ENCODE measurements around the gene ASPN.

The ASPN gene

DNA sequence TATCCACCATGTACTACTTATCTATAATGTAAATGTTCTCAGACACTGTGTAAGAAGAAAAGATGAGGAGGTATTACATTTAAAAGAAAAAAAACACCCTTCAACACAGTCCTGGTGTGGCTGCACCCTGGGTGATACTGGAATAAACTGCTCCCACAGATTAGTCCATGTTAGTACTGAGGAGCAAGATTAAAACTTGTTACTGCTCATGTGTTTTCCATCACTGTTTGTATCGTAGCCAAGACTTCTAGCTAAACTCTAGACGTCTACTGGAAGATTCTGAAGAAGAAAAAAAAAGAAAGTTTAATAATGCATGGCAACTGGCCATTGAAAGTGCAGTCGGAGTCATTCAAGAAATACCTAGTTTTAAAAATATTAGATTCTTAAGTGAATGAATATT lies at the start of gene ASPN:
Gene ASPN (minus strand): TSS at position 178 of the 400 bp plus-strand sequence.
- no peak for DNase-seq (ENCODE audit: low read depth)

DNA sequence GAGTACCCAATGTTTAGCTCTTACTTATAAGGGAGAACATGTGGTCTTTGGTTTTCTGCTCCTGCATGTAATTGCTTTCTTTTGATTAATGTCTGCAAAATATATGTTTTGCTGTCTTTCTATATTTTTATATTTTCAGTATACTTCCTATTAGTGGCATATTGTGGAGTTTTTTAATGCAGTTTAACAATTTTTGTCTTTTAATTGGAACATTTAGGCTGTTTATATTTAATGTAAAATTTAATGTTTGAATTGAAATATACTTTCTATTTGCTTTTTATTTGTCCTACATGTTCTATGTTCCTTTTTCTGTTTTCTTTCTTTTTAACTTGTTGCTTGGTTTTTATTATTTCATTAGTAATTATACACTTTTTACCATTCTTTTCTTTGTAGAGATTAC lies 48.6 kb upstream of the ASPN start:
- no peak for DNase-seq (ENCODE audit: low read depth)

DNA sequence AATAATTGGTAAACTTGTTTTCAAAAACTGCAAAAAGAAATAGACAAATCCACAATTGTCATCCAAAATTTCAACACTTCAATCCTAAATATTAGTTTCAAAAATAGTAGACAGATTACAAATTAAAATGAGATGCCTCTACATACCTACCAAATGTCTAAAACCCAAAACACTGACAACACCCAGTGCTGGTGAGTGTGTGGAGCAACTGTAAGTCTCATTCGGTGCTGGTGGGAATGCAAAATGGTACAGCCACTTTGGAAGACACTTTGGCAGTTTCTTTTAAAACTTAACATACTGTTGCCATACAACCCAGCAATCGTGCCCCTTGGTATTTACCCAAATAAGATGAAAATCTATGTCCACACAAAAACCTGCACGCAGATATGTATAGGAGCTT lies 46.8 kb upstream of the ASPN start:
- DNase-seq (ENCODE audit: low read depth) = no peak

DNA sequence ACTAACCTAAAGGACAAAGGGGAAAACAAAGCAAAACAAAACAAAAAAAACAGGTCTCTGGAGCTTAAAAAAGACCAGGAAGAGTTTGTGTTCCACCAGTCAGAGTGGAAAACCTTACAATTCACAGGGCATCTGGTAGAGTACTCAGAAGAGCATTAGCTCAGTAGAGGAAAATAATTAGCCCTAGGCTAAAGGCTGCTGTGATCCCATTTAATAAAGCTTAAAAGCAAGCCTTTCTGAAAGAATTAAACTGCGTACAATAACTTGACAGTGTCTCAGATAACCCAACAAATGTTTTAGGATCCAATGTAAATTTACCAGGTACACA lies 46.2 kb upstream of the ASPN start:
- no peak for DNase-seq (ENCODE audit: low read depth)

DNA sequence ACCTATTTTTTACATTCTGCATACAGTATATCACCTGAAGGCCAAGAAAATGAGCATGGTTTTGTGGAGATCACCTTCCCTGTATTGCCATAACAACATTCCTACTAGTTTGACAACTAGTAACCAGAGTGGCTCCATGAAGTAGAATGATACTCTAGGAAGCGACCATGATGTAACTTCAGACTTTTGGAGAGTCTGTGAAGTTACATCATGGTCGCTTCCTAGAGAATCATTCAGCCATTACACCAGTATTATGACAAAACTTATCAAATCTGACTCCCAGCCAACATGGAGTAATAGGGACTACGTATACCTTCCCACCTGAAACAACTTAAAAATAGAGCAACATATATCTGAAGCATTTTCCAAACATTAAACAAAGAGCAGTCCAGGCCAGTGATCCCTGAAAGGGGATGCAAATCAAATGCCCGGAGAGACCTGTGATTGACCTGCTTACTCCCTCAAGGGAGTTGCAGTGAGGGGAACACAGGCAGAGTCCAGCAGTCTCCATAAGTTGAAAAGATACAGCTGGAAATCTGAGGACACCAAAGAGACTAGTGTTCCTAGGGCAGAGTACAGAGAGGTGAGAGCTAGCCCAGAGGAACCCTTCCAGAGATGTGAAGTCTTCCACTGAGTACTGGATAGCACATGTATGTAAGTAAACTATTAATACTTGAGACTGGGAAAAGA lies 45.7 kb upstream of the ASPN start:
- no peak for DNase-seq (ENCODE audit: low read depth)

DNA sequence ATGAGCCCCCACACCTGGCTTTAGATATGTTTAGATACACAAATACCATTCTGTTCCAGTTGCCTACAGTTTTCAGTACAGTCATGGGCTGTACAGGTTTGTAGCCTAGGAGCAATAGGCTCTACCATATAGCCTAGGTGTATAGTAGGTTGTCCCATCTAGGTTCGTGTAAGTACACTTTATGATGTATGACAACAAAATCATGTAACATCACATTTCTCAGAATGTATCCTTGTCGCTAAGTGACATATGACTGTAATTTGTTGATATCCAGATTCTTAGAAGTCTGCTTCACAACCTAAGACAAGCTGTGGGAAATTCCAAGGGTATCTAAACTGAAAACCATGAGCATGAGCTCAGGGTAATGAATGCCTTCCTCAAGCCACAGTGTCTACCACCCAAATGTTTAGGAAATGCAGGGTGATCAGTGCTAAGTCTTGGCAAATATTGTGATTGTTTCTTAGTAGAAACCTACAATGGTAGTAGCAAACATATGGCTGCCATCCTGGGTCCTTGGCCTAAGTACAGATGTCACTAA lies 45.1 kb upstream of the ASPN start:
- no peak for DNase-seq (ENCODE audit: low read depth)

DNA sequence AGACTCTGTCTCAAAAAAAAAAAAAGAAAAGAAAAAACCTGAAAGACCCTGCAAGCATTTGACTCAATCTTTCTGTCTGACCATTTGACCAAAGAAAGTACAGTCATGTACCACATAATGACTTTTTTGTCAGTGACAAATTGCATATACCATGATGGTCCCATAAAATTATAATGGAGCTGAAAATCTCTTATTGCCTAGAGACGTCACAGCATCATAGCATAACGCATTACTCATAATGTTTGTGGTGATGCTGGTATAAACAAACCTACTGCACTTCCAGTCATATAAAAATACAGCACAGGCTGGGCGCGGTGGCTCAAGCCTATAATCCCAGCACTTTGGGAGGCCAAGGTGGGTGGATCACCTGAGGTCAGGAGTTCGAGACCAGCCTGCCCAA lies 43.0 kb upstream of the ASPN start:
- DNase-seq (ENCODE audit: low read depth) = no peak

DNA sequence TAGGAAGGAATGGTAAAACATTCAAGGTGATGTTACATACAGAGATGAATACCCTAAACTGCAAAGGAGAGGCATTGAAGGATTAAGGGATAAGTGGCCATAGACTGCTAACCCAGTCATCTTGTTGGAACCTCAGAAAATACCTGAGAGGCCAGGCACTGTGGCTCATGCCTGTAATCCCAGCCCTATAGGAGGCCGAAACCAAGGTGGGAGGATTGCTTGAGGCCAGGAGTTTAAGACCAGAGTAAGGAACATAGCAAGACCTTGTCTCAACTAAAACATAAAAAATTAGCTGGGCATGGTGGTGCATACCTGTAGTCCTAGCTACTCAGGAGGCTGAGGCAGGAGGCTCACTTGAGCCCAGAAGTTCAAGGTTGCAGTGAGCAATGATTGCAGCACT lies 42.6 kb upstream of the ASPN start:
- no peak for DNase-seq (ENCODE audit: low read depth)

DNA sequence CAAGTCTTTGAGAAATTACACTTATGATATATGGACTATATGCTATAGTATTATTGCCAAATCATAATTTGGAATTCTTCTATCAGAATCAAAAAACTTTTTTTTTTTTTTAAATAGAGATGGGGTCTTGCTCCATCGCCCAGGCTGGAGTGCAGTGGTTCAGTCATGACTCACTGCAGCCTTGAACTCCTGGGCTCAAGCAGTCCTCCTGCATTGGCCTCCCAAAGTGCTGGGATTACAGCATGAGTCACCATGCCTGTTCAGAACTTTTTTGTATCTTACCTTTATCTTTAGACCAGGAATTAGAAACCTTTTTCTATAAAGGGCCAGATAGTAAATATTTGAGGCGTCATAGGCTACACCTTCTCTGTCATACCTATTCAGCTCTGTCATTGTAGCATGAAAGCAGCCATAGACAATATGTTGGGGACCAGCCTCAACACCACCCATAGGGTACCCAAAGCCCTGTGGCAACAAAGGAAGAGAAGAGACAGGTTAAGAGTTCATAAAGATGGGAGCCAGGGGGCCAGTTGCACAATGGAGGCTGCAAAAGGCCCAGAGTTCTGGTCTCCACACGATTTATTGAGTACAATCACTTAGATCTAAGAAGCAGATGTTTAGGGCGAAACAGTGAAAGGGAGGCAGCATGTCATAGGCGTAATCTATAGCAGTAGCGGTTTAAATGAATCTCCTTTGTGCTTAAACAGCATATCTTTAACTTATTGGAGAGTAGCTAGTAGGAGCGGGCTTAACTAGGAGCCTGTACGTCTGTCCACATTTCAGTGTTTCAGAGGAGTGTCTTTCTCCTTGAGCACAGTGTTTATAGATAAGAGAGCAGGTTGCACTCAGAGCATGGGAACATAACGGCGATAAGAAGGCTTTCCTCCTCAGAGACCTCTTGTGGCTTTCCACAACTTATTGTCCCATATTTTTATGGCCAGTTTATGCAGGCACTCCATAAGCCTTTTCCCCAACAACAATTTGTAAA lies 41.0 kb upstream of the ASPN start:
- DNase-seq (ENCODE audit: low read depth) = no peak

DNA sequence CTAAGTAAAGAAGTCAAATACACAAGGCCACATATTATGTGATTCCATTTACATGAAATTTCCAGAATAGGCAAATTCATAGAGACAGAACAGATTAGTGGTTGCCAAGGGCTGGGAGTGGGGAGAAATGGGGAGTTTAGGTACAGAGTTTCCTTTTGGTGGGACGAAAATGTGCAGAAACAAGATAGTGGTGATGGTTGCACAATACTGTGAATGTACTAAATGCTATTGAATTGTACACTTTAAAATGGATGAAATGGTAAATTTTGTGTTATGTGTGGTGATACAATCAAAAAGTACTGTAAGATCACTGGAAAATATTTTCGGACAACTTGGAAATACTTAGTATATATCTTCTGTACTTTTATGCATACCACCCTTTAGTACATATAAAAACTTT lies 38.5 kb upstream of the ASPN start:
- no peak for DNase-seq (ENCODE audit: low read depth)

DNA sequence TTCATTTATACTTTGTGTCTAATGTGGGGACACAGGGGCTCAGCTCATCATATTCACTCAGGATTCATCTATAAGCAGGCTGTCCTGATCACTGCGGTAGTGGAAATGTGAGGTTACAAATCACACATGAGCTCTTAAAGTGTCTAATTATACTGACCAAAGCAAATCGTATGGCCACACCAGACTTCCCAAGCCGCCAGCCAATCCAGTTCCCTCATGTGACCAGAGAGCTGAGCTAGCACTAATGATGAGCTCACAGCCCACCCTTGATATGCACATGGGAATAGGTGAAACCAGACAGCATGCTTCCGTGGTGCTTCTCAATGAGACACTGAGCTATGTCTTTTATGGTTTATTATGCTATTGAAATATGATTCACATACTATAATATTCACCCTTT lies 35.9 kb upstream of the ASPN start:
- DNase-seq (ENCODE audit: low read depth) = no peak

DNA sequence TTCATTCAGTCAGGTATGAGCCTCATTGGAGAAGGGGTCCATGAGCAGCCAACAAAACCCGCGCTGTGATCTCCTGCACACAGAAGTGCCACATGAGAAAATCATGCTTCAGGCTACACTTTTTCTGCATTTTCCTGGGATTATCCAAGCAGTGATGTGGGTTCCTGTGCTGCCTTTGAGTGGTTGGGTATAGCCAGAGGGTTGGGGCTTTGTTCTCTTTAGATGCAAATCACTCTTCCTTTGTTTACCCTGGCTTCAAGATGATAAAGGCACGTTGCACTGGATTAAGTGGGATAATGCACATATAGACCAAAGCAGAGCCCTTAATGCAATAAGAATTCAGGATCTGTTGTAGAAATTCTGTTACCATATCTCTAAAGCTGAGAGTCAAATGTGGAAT lies 34.7 kb upstream of the ASPN start:
- no peak for DNase-seq (ENCODE audit: low read depth)

DNA sequence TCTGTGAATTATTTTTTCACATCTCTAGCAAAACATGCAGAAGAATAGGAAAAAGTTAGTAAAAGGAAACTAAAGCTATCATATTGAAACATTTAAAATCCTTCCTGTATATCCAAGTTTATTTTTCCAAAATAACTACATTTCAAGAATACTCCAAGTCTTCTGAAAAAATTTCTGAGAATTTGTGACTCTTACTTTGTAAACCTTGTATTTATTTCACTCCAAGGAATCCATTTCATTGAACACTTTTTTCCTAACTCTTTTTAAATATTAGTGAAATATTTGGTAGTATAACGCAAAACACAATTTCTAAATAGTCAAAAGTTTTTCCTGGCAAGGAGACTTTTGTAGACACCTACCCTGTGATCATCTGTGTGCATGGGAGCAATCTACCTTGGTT lies 34.2 kb upstream of the ASPN start:
- DNase-seq (ENCODE audit: low read depth) = no peak

DNA sequence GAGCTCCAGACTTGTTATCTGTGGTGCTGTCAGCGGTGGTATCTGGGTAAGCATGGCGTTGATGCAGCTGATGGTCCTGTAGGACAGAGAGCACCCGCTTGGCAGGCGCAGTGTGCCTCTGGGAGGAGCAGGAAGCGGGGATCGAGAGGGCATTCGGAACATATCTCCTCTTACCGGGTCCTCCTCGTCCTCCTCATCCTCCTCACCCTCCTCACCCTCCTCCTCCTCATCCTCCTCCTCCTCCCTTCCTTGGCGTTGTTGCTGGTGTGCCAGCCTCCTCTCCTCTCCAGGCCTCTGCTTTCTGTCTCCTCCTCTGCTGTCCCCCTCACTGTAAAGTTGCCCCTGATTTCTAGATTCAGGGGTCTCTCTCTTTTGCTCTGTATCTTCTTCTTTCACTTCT lies 32.3 kb upstream of the ASPN start:
- DNase-seq (ENCODE audit: low read depth) = no peak

DNA sequence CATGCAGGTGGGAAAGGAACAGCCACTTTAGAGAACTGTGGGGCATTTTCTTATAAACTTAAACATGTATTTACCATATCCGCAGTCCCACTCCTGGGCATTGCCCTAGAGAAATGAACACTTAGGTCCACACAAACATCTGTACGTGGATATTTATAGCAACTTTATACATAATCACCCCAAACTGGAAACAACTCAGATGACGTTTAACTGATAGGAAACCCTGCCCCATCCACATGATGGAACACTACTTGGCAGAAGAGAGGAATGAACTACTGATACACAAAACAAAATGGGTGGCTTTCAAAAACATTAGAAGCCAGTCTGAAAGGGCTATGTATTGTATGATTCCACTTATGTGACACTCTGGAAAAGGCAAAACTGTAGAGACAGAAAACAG lies 31.0 kb upstream of the ASPN start:
- no peak for DNase-seq (ENCODE audit: low read depth)

DNA sequence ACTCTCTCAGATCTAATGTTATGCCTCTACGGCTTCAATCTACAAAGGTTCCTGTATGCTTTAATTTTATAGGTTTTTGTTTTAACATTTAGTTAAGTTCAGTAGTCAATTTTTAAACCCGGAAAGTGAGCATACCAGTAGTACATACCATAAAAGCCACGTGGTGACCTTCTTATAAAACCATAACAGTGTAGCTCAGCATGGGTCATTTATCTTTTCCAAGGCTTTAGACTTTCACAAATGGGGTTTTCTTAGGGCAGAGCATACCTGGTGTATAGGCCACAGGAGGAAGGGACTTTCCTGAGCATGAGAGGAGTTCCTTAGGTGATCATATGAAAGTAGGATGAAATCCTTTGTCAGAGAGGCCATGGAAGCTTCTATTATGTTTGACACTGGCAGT lies 30.3 kb upstream of the ASPN start:
- no peak for DNase-seq (ENCODE audit: low read depth)

DNA sequence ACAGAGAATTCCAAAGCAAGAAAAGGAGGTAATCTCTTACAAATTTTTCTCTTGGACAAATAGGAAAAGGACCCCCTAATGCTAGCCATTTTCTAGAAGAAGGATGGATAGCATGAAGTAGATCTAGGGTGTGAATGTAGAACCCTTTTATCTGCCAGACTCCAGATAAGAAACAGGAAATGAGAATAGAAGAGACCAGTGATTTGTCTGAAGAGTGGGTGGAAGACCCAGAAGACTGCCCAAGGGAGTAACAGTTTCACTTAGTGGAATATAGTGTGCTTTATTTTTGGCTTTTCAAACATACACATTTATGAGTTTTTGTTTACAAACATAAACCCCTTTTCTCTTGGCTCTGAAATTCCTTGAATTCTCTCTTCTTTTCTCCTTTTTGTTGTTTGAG lies 28.4 kb upstream of the ASPN start:
- DNase-seq (ENCODE audit: low read depth) = no peak

DNA sequence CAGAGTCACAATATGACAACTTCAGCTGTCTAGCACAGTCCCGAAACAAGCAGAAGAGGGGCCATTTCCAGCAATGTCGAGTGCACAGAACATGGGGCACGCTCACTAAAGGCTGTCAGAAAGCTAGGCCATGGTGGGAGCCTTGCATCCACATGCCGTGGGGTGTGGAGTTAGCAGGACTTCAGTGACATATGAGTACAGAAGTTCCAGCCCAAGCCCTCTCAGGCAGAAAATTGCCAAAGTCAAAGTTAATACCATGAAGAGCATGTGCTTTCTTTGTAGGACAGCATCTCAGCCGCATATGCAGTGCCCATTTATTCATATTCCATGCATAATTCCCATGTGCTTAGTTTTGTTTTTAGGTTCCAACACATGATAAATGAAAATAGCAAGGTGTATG lies 26.7 kb upstream of the ASPN start:
- no peak for DNase-seq (ENCODE audit: low read depth)

DNA sequence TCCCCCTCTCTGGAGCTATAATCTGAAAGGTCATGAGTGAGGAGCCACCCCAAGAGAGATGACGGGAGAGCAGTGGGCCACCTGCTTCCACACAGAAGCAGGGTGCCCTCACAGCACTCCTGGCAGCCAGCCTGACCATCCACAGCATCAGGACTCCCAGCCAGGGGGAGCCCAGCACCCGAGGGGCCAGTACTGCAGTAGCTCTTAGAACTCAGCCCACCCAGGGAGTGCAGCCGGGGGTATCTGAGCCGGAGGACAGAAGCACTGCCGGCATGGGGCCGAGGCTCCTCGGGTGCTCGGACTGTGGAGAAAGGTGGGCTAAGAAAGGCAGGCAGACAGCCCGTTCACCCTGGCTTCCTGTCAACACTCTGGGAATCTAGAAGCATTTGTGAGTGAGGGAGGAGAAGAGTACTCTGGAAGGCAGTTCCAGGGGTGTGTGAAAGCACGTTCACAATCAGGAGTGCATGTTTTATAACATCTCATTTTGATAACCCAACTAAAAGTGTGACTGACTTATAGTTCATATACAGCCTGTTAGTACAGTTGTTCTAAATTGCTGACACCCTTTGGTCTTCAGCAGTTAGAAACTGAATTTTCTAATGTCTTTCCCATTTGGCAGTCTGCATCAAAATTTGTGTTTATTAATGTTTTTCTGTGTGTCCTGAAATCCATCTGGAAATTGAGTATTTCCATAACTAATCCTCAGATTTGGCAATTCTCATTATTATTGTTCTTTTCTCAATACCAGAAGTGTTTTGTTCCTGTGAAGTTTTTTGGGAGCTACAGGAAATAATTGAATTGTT lies 25.9 kb upstream of the ASPN start:
- no peak for DNase-seq (ENCODE audit: low read depth)

DNA sequence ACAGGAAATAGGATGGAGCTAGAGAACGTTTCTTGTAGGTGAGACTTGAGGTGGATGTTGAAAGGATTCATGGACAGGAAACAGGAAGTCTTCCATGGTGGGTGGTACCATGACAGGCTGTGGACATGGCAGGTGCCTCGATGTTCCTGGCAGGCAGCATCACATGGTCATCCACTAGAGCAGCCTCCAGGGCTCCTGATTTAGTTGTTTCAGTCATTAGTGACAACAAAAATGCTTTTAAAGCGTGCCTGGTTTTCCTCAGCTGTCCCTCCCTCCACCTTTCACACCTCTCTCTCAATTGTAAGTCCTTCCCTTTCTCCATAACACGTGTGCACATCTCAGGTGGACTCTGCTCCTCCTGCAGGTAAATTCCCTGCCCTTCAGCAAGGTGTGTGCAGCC lies 25.2 kb upstream of the ASPN start:
- DNase-seq (ENCODE audit: low read depth) = no peak

DNA sequence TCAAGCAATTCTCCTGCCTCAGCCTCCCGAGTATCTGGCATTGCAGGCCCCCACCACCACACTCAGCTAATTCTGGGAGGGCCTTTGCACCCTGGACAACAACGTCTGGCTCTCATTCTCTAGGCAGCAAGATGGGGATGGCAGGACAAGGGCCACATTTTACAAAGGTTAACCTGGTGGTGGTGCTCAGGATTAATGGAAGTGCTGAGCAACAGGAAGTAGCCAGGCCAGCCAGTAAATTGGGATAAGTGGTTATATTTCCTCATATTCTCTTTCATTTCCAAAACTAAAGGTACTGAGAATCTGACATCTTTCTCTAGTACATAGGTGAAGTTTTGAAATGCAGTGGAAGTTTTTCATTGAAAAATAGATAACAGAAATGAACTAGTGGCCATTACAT lies 24.7 kb upstream of the ASPN start:
- DNase-seq (ENCODE audit: low read depth) = no peak

DNA sequence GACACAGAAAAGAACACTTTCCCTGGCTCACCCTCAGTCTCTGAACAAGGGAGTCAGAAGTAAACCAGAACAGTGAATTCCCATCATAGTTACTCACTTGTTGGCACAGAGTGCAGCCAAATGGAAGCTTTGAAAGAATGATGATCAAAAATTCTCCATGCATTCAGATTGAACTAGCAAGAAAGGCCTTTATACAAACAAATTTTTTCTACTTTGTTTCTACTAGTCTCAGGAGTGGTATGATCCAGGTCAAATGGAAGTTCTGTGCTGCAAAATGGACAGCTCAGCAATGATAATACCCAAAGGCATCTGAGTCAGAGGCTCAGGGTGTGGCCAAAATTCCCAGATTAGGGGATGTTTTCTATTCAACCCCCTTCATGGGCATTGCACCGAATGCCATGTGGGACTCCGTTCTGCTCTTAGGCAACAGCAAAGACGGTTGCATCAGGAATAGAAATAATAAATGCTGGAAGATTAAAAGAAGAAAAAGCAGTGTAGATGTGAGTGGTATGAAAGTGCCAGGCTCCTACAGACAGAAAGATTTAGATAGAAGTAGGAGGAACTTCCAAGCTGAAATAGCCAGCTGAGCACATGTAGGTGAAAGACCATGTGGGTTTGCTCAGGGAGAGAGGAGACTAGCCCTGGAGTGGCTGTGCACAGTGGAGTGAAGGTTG lies 24.0 kb upstream of the ASPN start:
- DNase-seq (ENCODE audit: low read depth) = peak; percentile 94
